ENCODE results near the gene UTP14C.
"Not testable (repeated sequence)": the region's sequence is repeated elsewhere in the genome, so short reads cannot be mapped to it uniquely, and the experiment has no call there.

UTP14C gene

GRCh38 chr13:52003541-52003940, 20.9 kb upstream of the UTP14C start:
- no peak for DNase-seq

- DNase-seq: no peak
These were observed 19.9 kb upstream of the UTP14C start for GRCh38 chr13:52004511-52005170.

- DNase-seq: no peak
These were observed 18.5 kb upstream of the UTP14C start for GRCh38 chr13:52005841-52006522.

GRCh38 chr13:52006523-52007245, 17.8 kb upstream of the UTP14C start:
- DNase-seq: no peak

GRCh38 chr13:52009946-52010345, 14.5 kb upstream of the UTP14C start:
- no peak for DNase-seq

- no peak for DNase-seq
These were observed 13.4 kb upstream of the UTP14C start, which contains the start of gene ATP7B for GRCh38 chr13:52010890-52011631. Gene ATP7B, minus strand, starts transcription at chr13:52011450. Its CDS starts 113 bp downstream, at chr13:52011337.

- DNase-seq: peak; percentile 100
These were observed 12.6 kb upstream of the UTP14C start, which contains the start of gene ALG11 for GRCh38 chr13:52011632-52012511. Gene ALG11, plus strand, starts transcription at chr13:52012398. Its CDS starts 21 bp downstream, at chr13:52012419.

- DNase-seq: no peak
These were observed 12.0 kb upstream of the UTP14C start for GRCh38 chr13:52012512-52012836.

GRCh38 chr13:52016296-52016695, 8.2 kb upstream of the UTP14C start:
- no peak for DNase-seq

- DNase-seq: no peak
These were observed 4.3 kb upstream of the UTP14C start for GRCh38 chr13:52020191-52020590.

GRCh38 chr13:52022356-52022755, 2.1 kb upstream of the UTP14C start:
- DNase-seq: no peak

GRCh38 chr13:52025475-52026245, 1.2 kb downstream of the UTP14C start:
- DNase-seq: no peak

- DNase-seq: no peak
These were observed 1.7 kb downstream of the UTP14C start for GRCh38 chr13:52026246-52026626.

- DNase-seq: no peak
These were observed 3.3 kb downstream of the UTP14C start for GRCh38 chr13:52027832-52028231.

GRCh38 chr13:52029569-52029968, 5.1 kb downstream of the UTP14C start:
- no peak for DNase-seq

GRCh38 chr13:52030401-52030800, 5.9 kb downstream of the UTP14C start:
- not testable (repeated sequence) for DNase-seq

GRCh38 chr13:52033039-52033438, 8.5 kb downstream of the UTP14C start:
- DNase-seq: no peak

GRCh38 chr13:52034616-52035226, 10.2 kb downstream of the UTP14C start:
- no peak for DNase-seq

- no peak for DNase-seq
These were observed 11.5 kb downstream of the UTP14C start for GRCh38 chr13:52036037-52036436.

GRCh38 chr13:52043675-52044074, 19.2 kb downstream of the UTP14C start:
- no peak for DNase-seq

- DNase-seq: no peak
These were observed 23.0 kb downstream of the UTP14C start for GRCh38 chr13:52047463-52047862.

Measured in left hindlimb (tissue), 1 donor.